OCI-LY1 (cell line): ENCODE results near the gene UBR3.

Experiments used
- H2AFZ ChIP-seq: fragments of 200-600 bp; sonication (generic), shearing (Covaris generic); 2 replicates; pipeline ENCODE4 v1.6.0; 2014; ENCODE audit warnings: antibody characterized with exemption, mild to moderate bottlenecking, low read length
- H3F3A ChIP-seq: fragments of 200-600 bp; sonication (generic), shearing (Covaris generic); 2 replicates; pipeline ENCODE4 v1.6.0; 2014; ENCODE audit warnings: mild to moderate bottlenecking, antibody characterized with exemption, low read length, moderate library complexity; ENCODE audit not compliant: insufficient read depth
- H3K27ac ChIP-seq: fragments of 200-600 bp; sonication (generic); 2 replicates; pipeline ENCODE4 v1.5.1; 2014; ENCODE audit warnings: low read length, mixed run types, mild to moderate bottlenecking, low read depth; ENCODE audit not compliant: poor library complexity, severe bottlenecking
- H3K27me3 ChIP-seq: fragments of 200-600 bp; sonication (generic); 2 replicates; pipeline ENCODE4 v1.6.0; 2014; ENCODE audit warnings: antibody characterized with exemption, mild to moderate bottlenecking, low read length, moderate library complexity; ENCODE audit not compliant: insufficient read depth
- H3K36me3 ChIP-seq: fragments of 200-600 bp; sonication (generic); 2 replicates; pipeline ENCODE4 v1.6.1; 2014; ENCODE audit warnings: mild to moderate bottlenecking, antibody characterized with exemption, low read length, moderate library complexity, mixed read lengths; ENCODE audit not compliant: insufficient read depth
- H3K4me1 ChIP-seq: fragments of 200-600 bp; sonication (generic); 2 replicates; pipeline ENCODE4 v1.5.1; 2014; ENCODE audit warnings: mild to moderate bottlenecking, low read length, moderate library complexity; ENCODE audit not compliant: insufficient read depth, severe bottlenecking
- H3K4me2 ChIP-seq: fragments of 200-600 bp; sonication (generic), shearing (Covaris generic); 2 replicates; pipeline ENCODE4 v1.6.1; 2014; ENCODE audit warnings: low read length
- H3K4me3 ChIP-seq: fragments of 200-600 bp; sonication (generic); 2 replicates; pipeline ENCODE4 v1.5.1; 2014; ENCODE audit warnings: low read length, low read depth, mild to moderate bottlenecking, mixed read lengths; ENCODE audit not compliant: poor library complexity, severe bottlenecking
- H3K79me2 ChIP-seq: fragments of 200-600 bp; shearing (Covaris generic); 2 replicates; pipeline ENCODE4 v1.6.1; 2016; ENCODE audit warnings: mixed run types, low read length, mixed read lengths; ENCODE audit not compliant: insufficient read depth
- H3K9ac ChIP-seq: fragments of 200-600 bp; sonication (generic), shearing (Covaris generic); 2 replicates; pipeline ENCODE4 v1.6.1; 2014; ENCODE audit warnings: mild to moderate bottlenecking, low read length, mixed read lengths
- H3K9me2 ChIP-seq: fragments of 200-600 bp; sonication (generic), shearing (Covaris generic); 2 replicates; pipeline ENCODE4 v1.6.1; 2014; ENCODE audit warnings: low read depth, mild to moderate bottlenecking, low read length, mixed read lengths
- H3K9me3 ChIP-seq: fragments of 200-600 bp; shearing (Covaris generic); 2 replicates; pipeline ENCODE4 v1.6.1; 2014; ENCODE audit warnings: low read length, mixed read lengths
- H4K20me1 ChIP-seq: fragments of 200-600 bp; sonication (generic), shearing (Covaris generic); 2 replicates; pipeline ENCODE4 v1.6.0; 2016; ENCODE audit warnings: mild to moderate bottlenecking, low read length; ENCODE audit not compliant: insufficient read depth
- EZH2 ChIP-seq: fragments of 200-600 bp; sonication (generic), shearing (Covaris generic); IDR thresholded peaks from 2 replicates; pipeline ENCODE4 v1.8.0; 2017; ENCODE audit warnings: borderline replicate concordance, mixed run types, mild to moderate bottlenecking, antibody characterized with exemption, low read length, moderate library complexity, mixed read lengths
- TF ChIP-seq, protein P1 (sequence below): fragments of 200-600 bp; sonication (generic), shearing (Covaris generic); IDR thresholded peaks from 2 replicates; pipeline ENCODE4 v1.5.1; 2017; ENCODE audit warnings: mild to moderate bottlenecking, antibody characterized with exemption, low read length, moderate library complexity, mixed read lengths

UBR3 gene

DNA sequence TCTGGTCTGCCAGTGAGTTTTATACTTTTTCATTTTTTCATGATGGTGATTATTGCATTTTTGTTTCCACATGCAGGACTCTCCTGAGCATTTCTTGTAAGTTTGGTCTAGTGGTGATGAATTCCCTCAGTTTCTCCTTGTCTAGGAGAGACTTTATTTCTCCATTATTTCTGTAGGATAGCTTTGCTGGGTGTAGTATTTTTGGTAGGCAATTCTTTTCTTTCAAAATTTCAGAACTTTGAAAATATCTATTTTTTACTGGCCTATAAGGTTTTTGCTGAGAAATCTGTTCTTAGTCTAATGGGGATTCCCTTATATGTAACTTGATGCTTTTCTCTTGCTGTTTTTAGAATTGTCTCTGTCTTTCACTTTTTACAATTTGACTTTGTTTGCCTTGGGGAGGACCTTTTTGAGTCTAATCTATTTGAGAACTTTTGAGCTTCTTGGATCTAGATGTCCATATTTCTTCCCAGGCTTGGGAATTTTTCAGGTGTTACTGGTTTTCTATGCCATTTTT lies 149.1 kb downstream of the UBR3 start:
- H3K9me3 ChIP-seq, result peaks cover 8% of the 10 kb centered on the region; the same call in 1 of the 2 replicates
- H3K27me3 ChIP-seq, result no peaks in the 10 kb centered on the region
- no peak overlapping the region for H3K9ac ChIP-seq
- TF ChIP-seq, protein P1, sequence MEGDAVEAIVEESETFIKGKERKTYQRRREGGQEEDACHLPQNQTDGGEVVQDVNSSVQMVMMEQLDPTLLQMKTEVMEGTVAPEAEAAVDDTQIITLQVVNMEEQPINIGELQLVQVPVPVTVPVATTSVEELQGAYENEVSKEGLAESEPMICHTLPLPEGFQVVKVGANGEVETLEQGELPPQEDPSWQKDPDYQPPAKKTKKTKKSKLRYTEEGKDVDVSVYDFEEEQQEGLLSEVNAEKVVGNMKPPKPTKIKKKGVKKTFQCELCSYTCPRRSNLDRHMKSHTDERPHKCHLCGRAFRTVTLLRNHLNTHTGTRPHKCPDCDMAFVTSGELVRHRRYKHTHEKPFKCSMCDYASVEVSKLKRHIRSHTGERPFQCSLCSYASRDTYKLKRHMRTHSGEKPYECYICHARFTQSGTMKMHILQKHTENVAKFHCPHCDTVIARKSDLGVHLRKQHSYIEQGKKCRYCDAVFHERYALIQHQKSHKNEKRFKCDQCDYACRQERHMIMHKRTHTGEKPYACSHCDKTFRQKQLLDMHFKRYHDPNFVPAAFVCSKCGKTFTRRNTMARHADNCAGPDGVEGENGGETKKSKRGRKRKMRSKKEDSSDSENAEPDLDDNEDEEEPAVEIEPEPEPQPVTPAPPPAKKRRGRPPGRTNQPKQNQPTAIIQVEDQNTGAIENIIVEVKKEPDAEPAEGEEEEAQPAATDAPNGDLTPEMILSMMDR, result no peak
- TF ChIP-seq EZH2, result no peak
- H3K36me3 ChIP-seq, result no peaks in the 10 kb centered on the region
- H3K4me3 ChIP-seq, result no peak overlapping the region
- H3K9me2 ChIP-seq, result no peaks in the 10 kb centered on the region
- H3F3A ChIP-seq, result no peaks in the 10 kb centered on the region
- H3K27ac ChIP-seq, result no peak overlapping the region
- no peaks in the 10 kb centered on the region for H4K20me1 ChIP-seq
- H3K79me2 ChIP-seq, result no peaks in the 10 kb centered on the region
- no peaks in the 10 kb centered on the region for H3K4me1 ChIP-seq
- H2AFZ ChIP-seq, result no peak overlapping the region
- no peak overlapping the region for H3K4me2 ChIP-seq

DNA sequence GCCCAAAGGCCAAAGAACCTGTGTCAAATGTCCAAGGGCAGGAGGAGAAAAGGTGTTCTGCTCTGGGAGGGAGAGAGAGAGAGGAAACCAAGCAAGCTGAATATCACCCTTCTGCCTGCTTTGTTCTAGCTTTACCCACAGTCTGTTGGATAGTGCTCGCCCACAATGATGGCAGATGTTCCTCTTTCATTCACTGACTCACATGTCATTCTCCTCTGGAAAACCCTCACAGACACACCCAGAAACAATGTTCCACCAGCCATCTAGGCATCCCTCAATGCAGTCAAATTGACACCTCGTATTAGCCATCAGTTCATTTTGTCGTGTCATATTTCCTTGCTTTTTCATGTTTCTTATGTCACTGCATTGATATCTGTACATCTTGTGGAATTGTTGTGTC lies 150.3 kb downstream of the UBR3 start:
- Histone ChIP-seq H3K27me3 (no peaks in the 10 kb centered on the region), H3F3A (no peaks in the 10 kb centered on the region), H3K9me3 (peaks cover 8% of the 10 kb centered on the region; the same call in 1 of the 2 replicates), H3K9me2 (no peaks in the 10 kb centered on the region), H3K79me2 (no peaks in the 10 kb centered on the region), H3K4me1 (no peaks in the 10 kb centered on the region), H3K27ac (no peak overlapping the region), H3K36me3 (no peaks in the 10 kb centered on the region), H2AFZ (no peak overlapping the region), H4K20me1 (no peaks in the 10 kb centered on the region), H3K4me3 (no peak overlapping the region), H3K4me2 (no peak overlapping the region), H3K9ac (no peak overlapping the region)
- no peak for TF ChIP-seq EZH2
- TF ChIP-seq, protein P1, result no peak

DNA sequence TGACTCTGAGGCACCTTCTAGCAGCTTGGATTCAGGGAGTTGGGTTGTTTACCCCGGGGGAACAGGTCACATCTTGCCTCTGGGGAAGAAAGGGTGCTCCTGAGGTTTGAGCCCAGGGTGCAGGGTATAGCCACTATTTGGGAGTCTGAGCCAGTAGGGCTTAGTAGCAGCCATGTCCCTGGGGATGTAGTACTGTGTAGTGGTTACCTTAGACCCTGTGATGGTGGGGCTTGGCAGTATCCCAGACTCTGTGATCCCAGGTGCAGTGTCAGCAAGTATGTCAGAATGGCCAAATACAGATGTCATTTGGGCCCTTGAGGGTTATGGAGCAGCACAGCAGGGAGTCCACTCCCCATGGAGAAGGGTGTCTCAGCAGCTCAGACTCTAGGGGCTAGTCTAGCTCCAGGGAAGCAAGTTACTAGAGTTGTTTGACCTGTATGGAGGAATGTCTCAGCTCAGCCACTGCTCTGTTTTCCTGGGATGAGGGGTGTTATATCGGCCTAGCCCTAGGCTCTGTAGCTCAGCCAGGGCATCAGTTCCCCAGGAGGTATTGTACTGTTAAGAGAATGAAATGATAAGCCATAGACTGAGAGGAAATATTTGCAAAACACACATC lies 151.3 kb downstream of the UBR3 start:
- H3K4me2 ChIP-seq, result no peak overlapping the region
- H3K4me3 ChIP-seq, result no peak overlapping the region
- H3F3A ChIP-seq, result no peaks in the 10 kb centered on the region
- peaks cover 8% of the 10 kb centered on the region; the same call in 1 of the 2 replicates for H3K9me3 ChIP-seq
- H3K79me2 ChIP-seq, result no peaks in the 10 kb centered on the region
- TF ChIP-seq EZH2, result no peak
- TF ChIP-seq, protein P1, result no peak
- no peak overlapping the region for H2AFZ ChIP-seq
- no peaks in the 10 kb centered on the region for H3K4me1 ChIP-seq
- no peak overlapping the region for H3K27ac ChIP-seq
- no peaks in the 10 kb centered on the region for H3K36me3 ChIP-seq
- H4K20me1 ChIP-seq, result no peaks in the 10 kb centered on the region
- H3K9me2 ChIP-seq, result no peaks in the 10 kb centered on the region
- H3K27me3 ChIP-seq, result no peaks in the 10 kb centered on the region
- H3K9ac ChIP-seq, result no peak overlapping the region
